Inferior parietal cortex (tissue), 1 donor: Measurements from ENCODE around the gene CDC40.
"Not testable (repeated sequence)": the region's sequence is repeated elsewhere in the genome, so short reads cannot be mapped to it uniquely, and the experiment has no call there.

Experiments used
- DNase-seq: peaks from one replicate; pipeline ENCODE4 v3.0.0-alpha.2; 2016; ENCODE audit errors: extremely low spot score

Gene CDC40

DNA sequence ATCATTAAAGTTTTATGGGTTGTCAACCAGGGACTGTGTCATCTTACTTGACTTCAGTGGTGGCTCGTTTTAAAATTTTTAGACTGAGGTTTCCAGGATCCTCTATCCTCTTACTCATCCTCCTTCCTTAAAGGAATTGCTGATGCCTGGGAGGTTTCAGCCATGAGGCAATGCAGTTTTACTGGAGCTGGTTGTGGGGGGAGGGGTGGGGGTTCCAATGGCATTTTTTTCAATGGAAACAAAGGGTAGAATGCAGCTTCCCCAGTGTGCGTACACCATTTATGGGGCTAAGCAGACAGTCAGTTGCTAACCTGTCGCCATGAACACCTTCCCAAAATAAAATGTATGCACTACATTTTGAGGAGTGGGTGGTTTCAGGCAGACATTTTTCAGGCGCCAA lies 89.9 kb downstream of the CDC40 start:
- DNase-seq, result no peak

- DNase-seq, result no peak
Observed at GRCh38 chr6:110271732-110272022, 91.5 kb downstream of the CDC40 start.

- DNase-seq, result not testable (repeated sequence)
Observed at GRCh38 chr6:110272781-110273180, 92.6 kb downstream of the CDC40 start.

DNA sequence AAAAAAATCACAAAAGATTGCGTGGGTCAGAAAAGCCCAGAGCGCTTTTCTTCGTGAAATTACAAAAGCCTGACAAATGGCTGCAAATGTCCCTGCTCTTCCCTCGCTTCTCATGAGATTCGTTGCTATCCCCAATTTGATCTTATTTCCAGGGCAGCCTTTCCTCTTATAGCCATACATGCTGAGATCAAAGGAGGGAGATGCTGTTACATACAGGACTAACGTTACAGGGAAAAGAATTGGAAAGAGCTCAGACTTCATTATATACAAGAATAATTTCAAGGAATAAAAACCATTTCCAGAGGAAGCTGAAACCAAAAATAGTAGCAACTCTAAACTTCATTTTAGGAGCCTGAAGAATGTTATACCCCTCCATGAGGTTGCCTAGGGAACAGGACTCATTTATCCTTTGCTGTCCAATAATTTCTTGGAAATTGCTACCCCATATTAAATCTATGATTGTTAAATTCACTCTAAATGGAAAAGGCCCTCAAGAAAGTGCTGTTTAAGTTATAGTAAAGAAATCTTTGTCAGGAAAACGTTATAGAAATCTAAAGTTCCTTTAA lies 97.0 kb downstream of the CDC40 start:
- DNase-seq, result no peak
